Keratinocyte (primary cell): Measurements from ENCODE around the gene SLC30A1. TPM values are rescaled to one million over a fixed set of nuclear protein-coding genes. Genes with fewer than 3 reads are reported as not detected.

Experiments
- DNase-seq: peaks from one replicate; pipeline ENCODE4 v3.0.0-alpha.2; 2011; ENCODE audit warnings: low read depth, missing footprints, low spot score
- FAIRE-seq: peaks from 2 replicates; lab custom pipeline; 2011; peaks lifted over from hg19 to GRCh38; lab: Jason Lieb, UNC
- H2AFZ ChIP-seq: 2 replicates; pipeline ENCODE4 v1.6.0; 2012; ENCODE audit warnings: low read length, control low read depth, inconsistent platforms; ENCODE audit not compliant: control insufficient read depth
- H3K27ac ChIP-seq: 2 replicates; pipeline ENCODE4 v1.5.1; 2011; ENCODE audit warnings: low read length; ENCODE audit not compliant: control insufficient read depth, insufficient read depth
- H3K27me3 ChIP-seq: 3 replicates; pipeline ENCODE4 v1.6.0; 2011; ENCODE audit warnings: low read length; ENCODE audit not compliant: control insufficient read depth, insufficient read depth; ENCODE audit errors: extremely low read depth
- H3K36me3 ChIP-seq, 2 experiments: 2 replicates in 1 of 2; 3 replicates in 1 of 2; pipeline ENCODE4 v1.5.1; 2011; ENCODE audit warnings: low read length in 2 of 2, mild to moderate bottlenecking in 1 of 2; ENCODE audit not compliant: control insufficient read depth in 2 of 2, insufficient read depth in 2 of 2; ENCODE audit errors: extremely low read depth in 1 of 2
- H3K4me1 ChIP-seq: 3 replicates; pipeline ENCODE4 v1.5.1; 2011; ENCODE audit warnings: low read length; ENCODE audit not compliant: control insufficient read depth, insufficient read depth; ENCODE audit errors: extremely low read depth
- H3K4me2 ChIP-seq: 3 replicates; pipeline ENCODE4 v1.6.0; 2011; ENCODE audit warnings: low read depth, low read length; ENCODE audit not compliant: control insufficient read depth, insufficient read depth; ENCODE audit errors: extremely low read depth
- H3K4me3 ChIP-seq, 3 experiments: fragments of 200-600 bp in 1 of 3; sonication (generic) in 1 of 3; 2 replicates in 2 of 3; 3 replicates in 1 of 3; pipeline ENCODE4 v1.5.1; 2011 to 2016; ENCODE audit warnings: low read length in 3 of 3, mild to moderate bottlenecking in 3 of 3, control low read depth in 2 of 3, inconsistent platforms in 1 of 3, low read depth in 1 of 3, mixed read lengths in 1 of 3, mixed run types in 1 of 3, moderate library complexity in 1 of 3; ENCODE audit not compliant: control insufficient read depth in 2 of 3, insufficient read depth in 2 of 3; ENCODE audit errors: extremely low read depth in 1 of 3
- H3K79me2 ChIP-seq: 2 replicates; pipeline ENCODE4 v1.6.0; 2012; ENCODE audit warnings: low read length; ENCODE audit not compliant: control insufficient read depth, insufficient read depth
- H3K9ac ChIP-seq: 3 replicates; pipeline ENCODE4 v1.6.0; 2011; ENCODE audit warnings: low read length; ENCODE audit not compliant: control insufficient read depth, insufficient read depth; ENCODE audit errors: extremely low read depth
- H3K9me1 ChIP-seq: 3 replicates; pipeline ENCODE4 v1.6.0; 2011; ENCODE audit warnings: low read length; ENCODE audit not compliant: control insufficient read depth, insufficient read depth; ENCODE audit errors: extremely low read depth
- H3K9me3 ChIP-seq: 2 replicates; pipeline ENCODE4 v1.5.1; 2012; ENCODE audit warnings: low read depth, low read length; ENCODE audit not compliant: control insufficient read depth
- H4K20me1 ChIP-seq: 3 replicates; pipeline ENCODE4 v1.6.0; 2011; ENCODE audit warnings: low read length; ENCODE audit not compliant: control insufficient read depth, insufficient read depth; ENCODE audit errors: extremely low read depth
- CTCF ChIP-seq, 3 experiments: IDR thresholded peaks in 1 of 3; conservative IDR thresholded peaks in 1 of 3; optimal IDR thresholded peaks in 1 of 3; 2 replicates in 2 of 3; 3 replicates in 1 of 3; pipeline versions ENCODE3 to v1.5.1; 2011; ENCODE audit warnings: low read length in 3 of 3, mild to moderate bottlenecking in 3 of 3, moderate library complexity in 2 of 3, control low read depth in 1 of 3, inconsistent platforms in 1 of 3; ENCODE audit not compliant: insufficient read depth in 2 of 3; ENCODE audit errors: extremely low read depth in 1 of 3
- EZH2 ChIP-seq: IDR thresholded peaks from one replicate; pipeline ENCODE4 v1.6.1; 2012; ENCODE audit warnings: inconsistent platforms, mild to moderate bottlenecking, low read length, moderate library complexity
- dilution Hi-C: fragments of 300-500 bp; cut with MboI; formaldehyde crosslinking; loops from one replicate; pipeline ENCODE4 v1.7.0; 2020; ENCODE audit warnings: low sequenced_read_pairs; ENCODE audit not compliant: extremely low pct_ligation_motif_present
- polyA plus RNA-seq, 5 experiments: library from polyadenylated mRNA; depleted of rRNA in 3 of 5; stranded (reverse) in 3 of 5; stranded (forward) in 1 of 5; unstranded in 1 of 5; fragments of >200 nt; gene quantifications; 1 replicate in 1 of 5; 2 replicates in 3 of 5; 3 replicates in 1 of 5; pipeline versions ENCODE4 v1.2.1 to v1.2.3, GENCODE V29; 2011 to 2012; ENCODE audit warnings: missing spikeins in 2 of 5, low read depth in 1 of 5, low replicate concordance in 1 of 5

Gene SLC30A1
- polyA plus RNA-seq, 1 donor (not counting 4 experiments of a cell fraction or from before 2014, with no cell fraction given), result 17.2 TPM

- Histone ChIP-seq H3K27ac (no peak overlapping the region), H2AFZ (no peak overlapping the region), H3K4me1 (no peaks in the 10 kb centered on the region), H3K4me2 (no peak overlapping the region), H3K79me2 (no peaks in the 10 kb centered on the region), H3K4me3 (no peak overlapping the region), H3K9me3 (no peaks in the 10 kb centered on the region), H3K9me1 (no peaks in the 10 kb centered on the region), H3K36me3 (no peaks in the 10 kb centered on the region), H3K9ac (no peak overlapping the region), H4K20me1 (no peaks in the 10 kb centered on the region), H3K27me3 (no peaks in the 10 kb centered on the region)
- DNase-seq (no peak), FAIRE-seq (no peak)
- no peak for TF ChIP-seq EZH2
- TF ChIP-seq CTCF (optimal IDR thresholded peaks at IDR 0.05 in 1 of 3, IDR thresholded peaks at IDR 0.05 in 1 of 3, conservative IDR thresholded peaks at IDR 0.05 in 1 of 3; ENCODE audit: extremely low read depth in 1 of 3, insufficient read depth in 2 of 3, low read length in 3 of 3), result no peak
- dilution Hi-C loops, result no loop called here
Measured at GRCh38 chr1:211522804-211523203, 56.2 kb downstream of the SLC30A1 start.

Other genes starting within 250 kb of the SLC30A1 start
- gene RD3, start 87.0 kb downstream of the SLC30A1 start, polyA plus RNA-seq, result not detected in 3 replicates
- gene NEK2, start 96.5 kb upstream of the SLC30A1 start, polyA plus RNA-seq, result 0.99 to 10.8 TPM (median 7.0 TPM) in 3 replicates